Duodenal mucosa (tissue), 2 donors: ENCODE results near the gene MAP3K2.
A peak's percentile ranks its signal among the peaks of the same experiment; 100 is the strongest.

Experiments used
- H3K27ac ChIP-seq: one replicate; pipeline ENCODE4 v1.7.0; 2013; ENCODE audit warnings: low read depth, low read length
- H3K27me3 ChIP-seq, 2 donors: one replicate each; pipeline ENCODE4 v1.7.0; 2013; ENCODE audit warnings: low read length in 2 of 2, control low read depth in 1 of 2; ENCODE audit not compliant: insufficient read depth in 2 of 2, control insufficient read depth in 1 of 2
- H3K36me3 ChIP-seq, 2 donors: one replicate each; pipeline ENCODE4 v1.7.0; 2013; ENCODE audit warnings: low read length in 2 of 2, control low read depth in 1 of 2; ENCODE audit not compliant: insufficient read depth in 2 of 2, control insufficient read depth in 1 of 2
- H3K4me1 ChIP-seq, 2 donors: one replicate each; pipeline ENCODE4 v1.7.0; 2013; ENCODE audit warnings: low read length in 2 of 2, control low read depth in 1 of 2; ENCODE audit not compliant: insufficient read depth in 2 of 2, control insufficient read depth in 1 of 2
- H3K4me3 ChIP-seq, 2 donors: one replicate each; pipeline ENCODE4 v1.7.0; 2013; ENCODE audit warnings: low read length in 2 of 2, low read depth in 1 of 2
- H3K9ac ChIP-seq, 2 donors: one replicate each; pipeline ENCODE4 v1.7.0; 2013; ENCODE audit warnings: low read length in 2 of 2, low read depth in 1 of 2
- H3K9me3 ChIP-seq, 2 donors: one replicate each; pipeline ENCODE4 v1.7.0; 2013; ENCODE audit warnings: low read length in 2 of 2, control low read depth in 1 of 2; ENCODE audit not compliant: control insufficient read depth in 1 of 2

MAP3K2 gene

GRCh38 chr2:127387655-127388422 lies at the start of gene MAP3K2:
Gene MAP3K2, minus strand, starts transcription at chr2:127387975. Its CDS starts 44,846 bp downstream, at chr2:127343129.
- peaks cover 0 to 3% of the 10 kb centered on the region in 2 donors for H3K36me3 ChIP-seq
- peaks cover 19 to 37% of the 10 kb centered on the region in 2 donors for H3K4me1 ChIP-seq
- peak within 1 kb of the TSS; percentile 84 to 96 for H3K9ac ChIP-seq
- H3K4me3 ChIP-seq = peak within 1 kb of the TSS; percentile 74 to 94
- H3K27me3 ChIP-seq = no peaks in the 10 kb centered on the region
- H3K9me3 ChIP-seq = no peaks in the 10 kb centered on the region
- H3K27ac ChIP-seq = peak within 1 kb of the TSS; percentile 100

GRCh38 chr2:127437056-127437455 lies 49.3 kb upstream of the MAP3K2 start:
- Histone ChIP-seq H3K4me3 (no peak overlapping the region), H3K27ac (no peak overlapping the region), H3K4me1 (peaks cover 0 to 3% of the 10 kb centered on the region in 2 donors), H3K36me3 (no peaks in the 10 kb centered on the region), H3K9me3 (peaks cover 6% of the 10 kb centered on the region in 2 donors), H3K27me3 (no peaks in the 10 kb centered on the region), H3K9ac (no peak overlapping the region)

GRCh38 chr2:127434515-127434914 lies 46.7 kb upstream of the MAP3K2 start:
- no peak overlapping the region for H3K9ac ChIP-seq
- no peak overlapping the region for H3K27ac ChIP-seq
- H3K36me3 ChIP-seq = no peaks in the 10 kb centered on the region
- peaks cover 0 to under 1% of the 10 kb centered on the region in 2 donors for H3K9me3 ChIP-seq
- H3K4me3 ChIP-seq = no peak overlapping the region
- no peaks in the 10 kb centered on the region for H3K27me3 ChIP-seq
- peaks cover 0 to 3% of the 10 kb centered on the region in 2 donors for H3K4me1 ChIP-seq

- Histone ChIP-seq H3K9ac (no peak overlapping the region), H3K27ac (no peak overlapping the region)
These were observed 43.7 kb upstream of the MAP3K2 start for GRCh38 chr2:127431408-127432023.

GRCh38 chr2:127429844-127430425 lies 42.2 kb upstream of the MAP3K2 start:
- no peaks in the 10 kb centered on the region for H3K36me3 ChIP-seq
- no peak overlapping the region for H3K27ac ChIP-seq
- no peaks in the 10 kb centered on the region for H3K9me3 ChIP-seq
- no peak overlapping the region for H3K9ac ChIP-seq
- no peaks in the 10 kb centered on the region for H3K27me3 ChIP-seq
- no peaks in the 10 kb centered on the region for H3K4me1 ChIP-seq
- no peak overlapping the region for H3K4me3 ChIP-seq

More at GRCh38 chr2:127431408-127432023, 43.7 kb upstream of the MAP3K2 start:
- Histone ChIP-seq H3K27me3 (no peaks in the 10 kb centered on the region), H3K36me3 (no peaks in the 10 kb centered on the region), H3K4me3 (no peak overlapping the region), H3K9me3 (no peaks in the 10 kb centered on the region), H3K4me1 (no peaks in the 10 kb centered on the region)

- Histone ChIP-seq H3K4me3 (no peak overlapping the region), H3K27me3 (no peaks in the 10 kb centered on the region), H3K27ac (no peak overlapping the region), H3K9me3 (no peaks in the 10 kb centered on the region), H3K36me3 (no peaks in the 10 kb centered on the region), H3K4me1 (no peaks in the 10 kb centered on the region), H3K9ac (no peak overlapping the region)
These were observed 41.5 kb upstream of the MAP3K2 start for GRCh38 chr2:127429291-127429690.

GRCh38 chr2:127428815-127429109 lies 41.0 kb upstream of the MAP3K2 start:
- H3K9ac ChIP-seq = no peak overlapping the region
- no peaks in the 10 kb centered on the region for H3K4me1 ChIP-seq
- H3K27me3 ChIP-seq = no peaks in the 10 kb centered on the region
- no peaks in the 10 kb centered on the region for H3K9me3 ChIP-seq
- no peak overlapping the region for H3K4me3 ChIP-seq
- H3K36me3 ChIP-seq = no peaks in the 10 kb centered on the region
- H3K27ac ChIP-seq = no peak overlapping the region

- no peak overlapping the region for H3K4me3 ChIP-seq
These were observed 40.5 kb upstream of the MAP3K2 start for GRCh38 chr2:127428057-127428814.

GRCh38 chr2:127427376-127428056 lies 39.7 kb upstream of the MAP3K2 start:
- Histone ChIP-seq H3K27ac (no peak overlapping the region), H3K4me3 (no peak overlapping the region), H3K4me1 (peaks cover 0 to 4% of the 10 kb centered on the region in 2 donors), H3K27me3 (peaks cover 0 to under 1% of the 10 kb centered on the region in 2 donors), H3K9me3 (no peaks in the 10 kb centered on the region), H3K36me3 (no peaks in the 10 kb centered on the region), H3K9ac (no peak overlapping the region)

More at GRCh38 chr2:127428057-127428814, 40.5 kb upstream of the MAP3K2 start:
- H3K9ac ChIP-seq = no peak overlapping the region
- no peak overlapping the region for H3K27ac ChIP-seq
- peaks cover 0 to 3% of the 10 kb centered on the region in 2 donors for H3K4me1 ChIP-seq
- H3K27me3 ChIP-seq = no peaks in the 10 kb centered on the region
- H3K9me3 ChIP-seq = no peaks in the 10 kb centered on the region
- no peaks in the 10 kb centered on the region for H3K36me3 ChIP-seq
